ENCODE measurements around the gene FAM24B. TPM values are rescaled to one million over a fixed set of nuclear protein-coding genes. Genes with fewer than 3 reads are reported as not detected.

The FAM24B gene
- total and polyA plus RNA-seq, 3 donors from 2014 or later = 12.1 to 18.3 (median 12.6) TPM

GRCh38 chr10:122812751-122813150 lies 66.6 kb downstream of the FAM24B start:
- TF ChIP-seq CTCF (IDR thresholded peaks at IDR 0.05) (no peak), POLR2A (IDR thresholded peaks at IDR 0.05) (no peak)
- no peak for DNase-seq
- H3K9me3 ChIP-seq = no peaks in the 10 kb centered on the region
- no peaks in the 10 kb centered on the region for H3K4me1 ChIP-seq
- H3K4me3 ChIP-seq = no peak overlapping the region
- no peaks in the 10 kb centered on the region for H3K36me3 ChIP-seq (ENCODE audit: low read depth, missing control alignments)
- intact Hi-C loops (cut with DNase I; ENCODE audit: low total_unique reads) = no loop called here
- no peak overlapping the region for H3K27ac ChIP-seq
- 75 to 87% methylated on average over 4 of the region's 4 CpGs for WGBS, 2 donors
- H3K27me3 ChIP-seq = no peaks in the 10 kb centered on the region

- TF ChIP-seq POLR2A (IDR thresholded peaks at IDR 0.05) (no peak), CTCF (IDR thresholded peaks at IDR 0.05) (no peak)
- no peak overlapping the region for H3K27ac ChIP-seq
- DNase-seq = no peak
- no peaks in the 10 kb centered on the region for H3K4me1 ChIP-seq
- no peaks in the 10 kb centered on the region for H3K27me3 ChIP-seq
- no peaks in the 10 kb centered on the region for H3K9me3 ChIP-seq
- H3K4me3 ChIP-seq = no peak overlapping the region
- no peaks in the 10 kb centered on the region for H3K36me3 ChIP-seq (ENCODE audit: low read depth, missing control alignments)
- 96 to 100% methylated on average over 3 to 7 of the region's 7 CpGs for WGBS, 2 donors
- intact Hi-C loops (cut with DNase I; ENCODE audit: low total_unique reads) = no loop called here
Observed at GRCh38 chr10:122802282-122802681, 77.1 kb downstream of the FAM24B start.

Other genes with a start within 250 kb of the FAM24B start
- gene C10orf120, start 179.7 kb downstream of the FAM24B start, total RNA-seq = 10 to 100 TPM in 1 of 2 donors, 1 to 10 TPM in 1; 7.9 to 11.9 TPM
- 36.6 TPM for gene C10orf120, start 179.7 kb downstream of the FAM24B start, polyA plus RNA-seq (ENCODE audit: insufficient read depth, low read depth, low replicate concordance)
- 1 to 10 TPM; 1.5 to 2.0 TPM for gene CUZD1, start 33.7 kb downstream of the FAM24B start, total RNA-seq
- 1.9 TPM for gene CUZD1, start 33.7 kb downstream of the FAM24B start, polyA plus RNA-seq (ENCODE audit: insufficient read depth, low read depth, low replicate concordance)
- gene FAM24A, start 31.0 kb upstream of the FAM24B start, total RNA-seq = 1 to 10 TPM; 6.1 to 7.6 TPM
- gene FAM24A, start 31.0 kb upstream of the FAM24B start, polyA plus RNA-seq (ENCODE audit: insufficient read depth, low read depth, low replicate concordance) = 27.2 TPM
- gene C10orf88, start 74.6 kb upstream of the FAM24B start, total RNA-seq = 10 to 100 TPM; 18.5 to 20.6 TPM
- gene C10orf88, start 74.6 kb upstream of the FAM24B start, polyA plus RNA-seq (ENCODE audit: insufficient read depth, low read depth, low replicate concordance) = 50.8 TPM
- 10 to 100 TPM; 12.1 to 19.1 TPM for gene PSTK, start 100.8 kb upstream of the FAM24B start, total RNA-seq
- 15.7 TPM for gene PSTK, start 100.8 kb upstream of the FAM24B start, polyA plus RNA-seq (ENCODE audit: insufficient read depth, low read depth, low replicate concordance)
- gene IKZF5, start 129.2 kb upstream of the FAM24B start, total RNA-seq = 10 to 100 TPM; 18.8 to 21.4 TPM
- gene IKZF5, start 129.2 kb upstream of the FAM24B start, polyA plus RNA-seq (ENCODE audit: insufficient read depth, low read depth, low replicate concordance) = 21.4 TPM
- 10 to 100 TPM; 17.3 to 19.1 TPM for gene ACADSB, start 129.4 kb upstream of the FAM24B start, total RNA-seq
- 19.3 TPM for gene ACADSB, start 129.4 kb upstream of the FAM24B start, polyA plus RNA-seq (ENCODE audit: insufficient read depth, low read depth, low replicate concordance)

Measured in testis (tissue), 3 donors.